ENCODE data around the gene OR51M1.
"Not testable (repeated sequence)": the region's sequence is repeated elsewhere in the genome, so short reads cannot be mapped to it uniquely, and the experiment has no call there.

The OR51M1 gene, protein sequence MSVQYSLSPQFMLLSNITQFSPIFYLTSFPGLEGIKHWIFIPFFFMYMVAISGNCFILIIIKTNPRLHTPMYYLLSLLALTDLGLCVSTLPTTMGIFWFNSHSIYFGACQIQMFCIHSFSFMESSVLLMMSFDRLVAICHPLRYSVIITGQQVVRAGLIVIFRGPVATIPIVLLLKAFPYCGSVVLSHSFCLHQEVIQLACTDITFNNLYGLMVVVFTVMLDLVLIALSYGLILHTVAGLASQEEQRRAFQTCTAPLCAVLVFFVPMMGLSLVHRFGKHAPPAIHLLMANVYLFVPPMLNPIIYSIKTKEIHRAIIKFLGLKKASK

DNA sequence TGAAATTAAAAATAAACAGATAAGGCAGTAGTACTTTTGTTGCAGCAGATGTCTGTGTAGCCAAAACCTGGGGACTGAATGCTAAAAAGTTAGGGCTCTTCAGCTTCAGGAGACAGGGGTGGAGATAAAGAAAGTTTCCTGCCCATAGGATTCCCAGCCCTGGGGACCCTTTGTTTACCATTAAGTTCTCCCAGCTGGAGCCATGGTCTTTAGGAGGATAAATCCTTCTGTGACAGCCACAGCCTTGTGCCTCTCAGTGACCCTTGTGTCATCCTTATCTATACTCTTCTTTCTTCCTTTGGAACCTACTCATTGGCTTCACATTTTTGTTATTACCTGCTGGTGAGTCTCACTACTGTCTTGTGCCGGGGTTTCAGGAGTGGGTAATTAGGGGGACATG, at the start of gene OR51M1:
TSS of gene OR51M1 (plus strand) at position 237 of the 400 bp plus-strand sequence. CDS start 5,587 bp downstream, outside the sequence.
- DNase-seq: no peak

DNA sequence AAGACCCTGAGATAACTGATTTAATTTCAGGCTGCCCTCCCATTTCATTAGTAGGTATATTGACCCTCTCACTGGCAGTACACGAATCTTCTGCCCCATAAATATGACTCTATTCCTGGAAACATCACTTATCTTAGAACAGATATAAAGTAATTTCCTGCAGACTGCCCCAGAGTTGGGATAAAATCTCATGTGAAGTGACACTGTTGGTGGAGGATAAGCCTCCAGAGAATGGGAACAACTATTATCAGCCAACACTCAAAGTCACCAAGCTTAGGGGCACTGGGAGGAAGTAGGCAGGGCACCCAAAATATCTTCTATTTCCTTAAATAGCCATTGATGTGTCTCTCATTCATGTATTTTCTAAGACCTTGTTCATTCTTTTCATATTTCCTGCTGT, 48.4 kb upstream of the OR51M1 start:
- no peak for DNase-seq

DNA sequence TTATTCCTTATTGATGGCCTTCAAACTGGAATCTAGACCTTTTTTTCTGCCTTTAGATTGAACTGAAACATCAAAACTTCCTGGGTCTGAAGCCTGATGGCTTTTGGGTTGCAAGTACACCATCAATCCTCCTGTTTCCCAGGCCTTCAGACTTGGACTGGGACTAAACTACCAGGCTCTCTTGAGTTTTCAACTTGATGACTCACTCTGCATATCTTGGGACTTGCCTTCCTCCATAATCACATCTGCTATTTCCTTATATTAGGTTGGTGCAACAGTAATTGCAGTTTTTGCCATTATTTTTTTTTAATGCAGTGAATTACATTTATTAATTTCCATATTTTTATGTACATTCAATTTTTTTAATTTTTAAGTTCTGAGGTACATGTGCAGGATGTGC, 47.3 kb upstream of the OR51M1 start:
- no peak for DNase-seq

DNA sequence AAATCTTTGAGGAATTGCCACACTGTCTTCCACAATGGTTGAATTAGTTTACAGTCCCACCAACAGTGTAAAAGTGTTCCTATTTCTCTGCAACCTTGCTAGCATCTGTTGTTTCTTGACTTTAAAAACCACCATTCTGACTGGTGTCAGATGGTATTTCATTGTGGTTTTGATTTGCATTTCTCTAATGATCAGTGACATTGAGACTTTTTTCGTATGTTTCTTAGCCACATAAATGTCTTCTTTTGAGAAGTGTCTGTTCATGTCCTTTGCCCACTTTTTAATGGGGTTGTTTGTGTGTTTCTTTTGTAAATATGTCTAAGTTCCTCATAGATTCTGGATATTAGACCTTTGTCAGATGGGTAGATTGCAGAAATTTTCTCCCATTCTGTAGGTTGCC, 46.4 kb upstream of the OR51M1 start:
- DNase-seq: not testable (repeated sequence)

DNA sequence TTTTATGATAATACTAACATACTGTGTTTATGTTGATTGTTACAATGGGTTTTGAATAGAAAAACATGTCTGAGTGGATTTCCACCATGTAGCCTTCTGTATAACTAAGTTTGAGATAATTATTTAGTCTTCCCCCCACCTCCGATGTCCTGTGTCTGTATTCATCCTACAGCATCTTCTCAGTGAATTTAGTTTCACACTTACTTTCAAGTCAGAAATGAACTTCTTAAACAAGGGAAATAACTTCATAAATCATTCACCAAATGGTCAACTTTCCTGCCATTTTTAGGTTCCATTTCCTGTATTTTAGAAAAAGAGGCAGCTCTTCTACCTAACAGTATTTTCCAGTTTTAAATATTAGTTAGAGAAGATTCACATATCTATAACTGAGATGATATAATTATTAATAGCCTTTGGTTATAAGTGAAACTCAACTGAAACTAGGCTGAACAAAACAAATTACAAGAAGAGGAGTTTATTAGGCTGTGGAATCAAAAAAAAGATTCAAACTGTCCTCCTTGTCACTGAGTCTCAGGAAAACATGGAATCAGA, 43.8 kb upstream of the OR51M1 start:
- no peak for DNase-seq

DNA sequence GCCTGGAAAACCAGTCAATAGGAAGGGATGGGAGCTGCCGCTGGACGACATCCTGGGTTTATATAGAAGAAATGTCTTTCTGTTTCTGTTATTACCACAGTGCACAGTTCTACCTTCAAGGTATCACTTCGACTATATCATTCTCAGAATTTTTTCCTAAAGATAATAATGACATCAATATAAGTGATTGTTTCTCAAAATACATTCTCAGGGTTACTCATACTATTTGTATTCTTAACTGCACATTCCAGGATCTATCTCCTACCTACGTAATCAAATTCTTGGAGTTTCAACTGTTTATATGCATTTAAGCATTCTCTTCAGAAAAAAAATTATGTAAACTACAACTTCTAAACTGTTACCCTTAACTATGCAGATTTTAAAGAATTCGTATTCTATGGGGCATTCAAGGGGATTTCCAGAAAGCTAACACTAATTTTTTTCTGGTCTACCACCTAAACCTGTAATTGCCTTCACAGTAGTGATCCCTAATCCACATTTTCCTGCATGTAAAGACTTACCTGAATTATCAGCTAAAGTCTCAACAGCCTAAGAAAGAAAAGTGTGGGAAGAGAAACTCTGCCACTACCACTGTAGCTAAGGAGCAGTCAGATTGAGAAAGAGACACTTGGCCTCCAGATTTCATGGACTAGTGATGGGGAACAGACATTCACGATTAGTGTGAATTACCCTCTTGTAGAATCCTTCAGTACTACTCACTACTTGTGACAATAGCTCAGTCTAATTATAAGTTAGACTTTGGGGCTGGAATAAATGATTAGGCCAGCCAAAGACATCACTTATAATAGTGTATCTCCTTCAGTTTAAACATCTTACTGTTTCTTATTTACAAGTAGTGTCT, 39.9 kb upstream of the OR51M1 start, which contains the start of gene OR51B5:
TSS of gene OR51B5 (minus strand) at position 51 of the 862 bp plus-strand sequence. CDS start at position 51, 0 bp downstream.
- no peak for DNase-seq

DNA sequence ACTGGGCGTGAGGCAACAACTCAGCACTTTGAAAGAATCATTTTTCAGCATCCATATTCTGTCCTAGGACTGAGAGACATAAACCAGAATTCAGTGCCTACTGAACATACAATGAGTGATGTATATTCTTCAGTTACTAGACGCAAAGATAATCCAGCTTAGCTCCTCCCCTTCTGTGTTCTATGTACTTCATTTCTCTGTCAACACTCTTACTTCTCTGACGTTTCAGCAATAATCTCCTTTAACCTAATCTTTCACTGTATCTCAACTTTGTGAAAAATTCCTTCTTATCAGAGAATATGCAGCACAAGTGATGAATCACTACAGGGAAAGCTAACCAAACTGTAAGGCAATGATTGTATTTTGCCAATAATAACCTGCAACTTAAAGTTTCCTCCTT, 37.8 kb upstream of the OR51M1 start:
- no peak for DNase-seq

DNA sequence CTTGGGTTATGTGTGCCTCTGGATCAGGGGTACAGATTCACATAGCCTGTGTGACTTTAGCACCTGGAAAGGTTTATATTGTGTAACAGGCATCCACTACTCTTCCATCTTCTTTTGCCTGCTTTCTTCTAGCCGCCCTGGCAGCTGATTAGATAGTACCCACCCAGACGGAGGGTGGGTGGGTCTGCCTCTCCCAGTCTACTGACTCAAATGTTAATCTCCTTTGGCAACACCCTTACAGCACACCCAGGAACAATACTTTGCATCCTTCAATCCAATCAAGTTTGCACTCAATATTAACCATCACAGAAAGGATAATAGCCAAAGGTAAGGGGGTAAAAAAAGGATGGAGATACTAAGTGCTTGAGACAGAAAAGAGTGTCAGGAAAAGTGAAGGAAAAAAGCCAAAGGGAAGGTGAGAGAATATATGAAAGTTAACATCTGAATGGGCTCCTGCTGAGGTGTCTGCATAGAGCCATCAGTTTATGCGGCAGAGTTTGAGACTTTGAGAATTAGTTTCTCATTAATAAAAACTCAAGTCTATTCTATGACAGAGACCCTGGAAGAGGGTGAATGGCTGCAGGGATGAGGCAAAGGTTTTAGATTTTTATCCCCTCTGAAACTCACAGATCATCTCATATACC, 34.9 kb upstream of the OR51M1 start:
- DNase-seq: no peak

DNA sequence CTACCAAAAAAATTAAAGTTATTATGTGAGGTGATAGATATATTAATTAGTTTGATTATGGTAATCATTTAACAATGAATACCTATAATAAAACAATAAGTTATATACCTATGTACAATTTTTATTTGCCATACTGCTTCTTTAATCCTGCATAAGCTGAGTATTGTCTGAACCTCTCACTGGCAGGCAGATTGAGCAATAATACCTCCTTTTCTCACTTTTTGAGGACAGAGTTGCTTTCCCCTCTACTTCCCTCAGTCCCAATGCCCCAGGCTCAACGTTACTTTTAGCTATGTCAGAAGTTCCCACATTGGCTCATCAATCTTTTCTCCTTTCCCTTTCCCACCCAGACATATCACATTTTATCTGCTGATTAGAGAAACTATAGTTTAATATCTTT, 34.1 kb upstream of the OR51M1 start:
- no peak for DNase-seq

DNA sequence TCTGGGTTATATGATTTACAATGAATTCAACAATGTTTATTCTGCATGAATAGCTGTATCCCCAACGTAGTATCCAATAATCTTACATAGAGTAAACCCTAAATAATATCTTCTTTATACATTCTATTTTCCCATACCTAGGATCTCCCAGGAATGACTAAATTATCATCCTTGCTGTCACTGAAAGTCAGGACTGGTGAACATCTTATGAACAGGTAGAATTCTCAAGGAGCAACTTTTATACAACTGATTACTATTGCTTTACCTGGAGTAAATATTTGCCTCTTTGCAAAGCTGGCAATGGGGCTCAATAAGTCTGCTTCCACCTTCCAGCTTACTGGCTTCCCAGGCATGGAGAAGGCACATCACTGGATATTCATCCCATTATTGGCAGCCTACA, 32.4 kb upstream of the OR51M1 start, which contains the start of gene OR51B6:
TSS of gene OR51B6 (plus strand) at position 301 of the 400 bp plus-strand sequence. CDS start at position 301, 0 bp downstream.
- DNase-seq: no peak

DNA sequence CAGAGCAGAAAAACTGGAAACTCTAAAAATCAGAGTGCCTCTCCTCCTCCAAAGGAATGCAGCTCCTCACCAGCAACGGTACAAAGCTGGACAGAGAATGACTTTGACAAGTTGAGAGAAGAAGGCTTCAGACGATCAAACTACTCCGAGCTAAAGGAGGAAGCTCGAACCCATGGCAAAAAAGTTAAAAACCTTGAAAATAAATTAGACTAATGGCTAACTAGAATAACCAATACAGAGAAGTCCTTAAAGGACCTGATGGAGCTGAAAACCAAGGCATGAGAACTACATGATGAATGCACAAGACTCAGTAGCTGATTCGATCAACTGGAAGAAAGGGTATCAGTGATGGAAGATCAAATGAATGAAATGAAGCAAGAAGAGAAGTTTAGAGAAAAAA, 27.6 kb upstream of the OR51M1 start:
- not testable (repeated sequence) for DNase-seq

DNA sequence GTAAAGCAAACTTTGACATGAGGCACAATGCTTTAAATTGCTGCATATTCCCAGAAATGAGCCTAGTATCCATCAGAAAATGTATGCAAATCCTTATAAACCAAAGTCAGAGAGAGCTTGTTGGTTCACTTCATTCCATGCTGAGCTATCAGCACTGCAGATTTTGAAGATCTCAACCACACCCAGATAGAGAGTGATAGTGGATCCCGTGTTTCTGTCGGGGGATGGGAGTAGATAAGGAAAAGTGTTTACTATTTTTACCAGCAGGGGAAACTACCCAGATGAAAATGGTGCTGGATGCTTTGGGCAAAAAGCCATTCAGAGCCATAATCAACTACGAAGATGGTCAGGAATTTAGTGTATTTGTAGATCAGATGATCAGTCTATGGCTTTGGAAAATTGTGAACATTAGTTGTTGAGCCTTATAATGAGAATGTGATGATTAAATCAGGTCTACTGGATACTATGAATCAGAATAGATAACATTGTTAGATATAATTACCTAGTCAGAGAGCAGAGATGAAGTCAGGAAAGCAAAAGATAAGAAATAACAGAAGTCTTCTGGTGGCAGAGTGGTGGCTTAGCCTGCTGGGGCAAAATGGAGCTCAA, 21.5 kb upstream of the OR51M1 start:
- DNase-seq: no peak

DNA sequence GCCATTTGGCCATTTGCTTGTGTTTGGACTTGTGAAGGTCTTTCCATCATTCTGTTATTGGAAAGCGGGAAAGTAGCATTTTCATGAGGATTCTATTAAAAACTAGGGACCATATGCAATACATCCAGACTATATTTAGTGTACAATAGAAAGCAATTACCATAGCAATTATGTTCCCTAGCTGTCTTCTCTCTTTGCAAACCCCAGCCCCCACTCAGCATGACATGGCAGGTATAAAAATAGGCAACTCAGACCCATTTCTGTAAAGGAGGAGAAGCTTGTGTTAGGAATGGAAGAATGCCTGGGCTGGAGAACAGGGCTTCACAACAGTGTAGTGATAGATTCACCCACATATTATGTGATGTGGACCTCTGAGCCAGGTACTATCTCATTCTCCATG, 19.9 kb upstream of the OR51M1 start:
- no peak for DNase-seq

DNA sequence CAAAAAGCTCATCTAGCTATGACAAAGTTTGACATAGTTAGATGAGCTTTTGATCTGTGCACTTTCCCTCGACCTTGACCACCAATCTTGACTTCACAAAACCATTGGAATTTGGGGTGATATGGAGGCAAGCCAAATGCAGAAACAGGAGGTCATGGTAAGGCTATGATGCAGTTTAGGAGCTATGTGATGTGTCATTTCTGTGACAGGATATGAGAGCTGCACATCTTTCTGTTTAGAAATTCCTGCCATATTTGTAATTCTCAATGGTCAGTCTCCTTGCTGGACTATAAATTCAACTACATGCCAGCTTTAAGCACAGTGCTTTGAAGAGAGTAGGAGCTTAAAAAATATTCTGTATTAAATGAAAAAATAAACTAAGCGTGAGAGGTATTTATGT, 19.4 kb upstream of the OR51M1 start:
- DNase-seq: no peak

DNA sequence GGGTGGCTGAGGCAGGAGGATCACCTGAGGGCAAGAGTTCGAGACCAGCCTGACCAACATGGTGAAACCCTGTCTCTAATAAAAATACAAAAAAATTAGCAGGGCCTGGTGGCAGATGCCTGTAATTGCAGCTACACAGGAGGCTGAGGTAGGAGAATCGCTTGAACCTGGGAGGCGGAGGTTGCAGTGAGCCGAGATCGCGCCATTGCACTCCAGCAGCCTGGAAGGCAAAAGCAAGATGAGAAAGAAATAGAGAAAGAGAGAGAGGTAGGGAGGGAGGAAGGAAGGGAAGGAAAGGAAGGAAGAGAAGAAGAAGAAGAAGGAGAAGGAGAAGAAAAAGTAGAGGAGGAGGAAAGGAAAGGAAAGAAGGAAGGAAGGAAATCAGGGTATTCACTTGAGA, 17.2 kb upstream of the OR51M1 start:
- not testable (repeated sequence) for DNase-seq

DNA sequence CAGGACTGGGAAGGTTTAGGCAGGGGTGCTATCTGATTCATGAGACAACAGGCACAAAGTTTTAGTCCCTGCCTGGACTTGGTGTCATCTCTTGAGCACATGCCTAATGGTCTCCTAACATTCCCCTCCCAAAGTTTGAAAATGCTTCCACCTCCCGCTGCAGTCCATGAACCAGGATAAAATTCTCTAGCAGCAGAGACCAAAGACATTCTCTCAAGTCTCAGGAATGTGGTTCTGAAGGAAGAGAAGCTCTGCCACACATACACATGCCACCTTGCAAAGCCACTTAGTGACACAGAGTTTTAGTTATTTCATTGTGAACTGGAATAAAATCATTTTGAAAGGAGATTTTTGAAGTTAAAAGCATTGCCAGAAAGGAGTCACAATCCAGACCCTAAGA, 16.8 kb upstream of the OR51M1 start:
- no peak for DNase-seq

DNA sequence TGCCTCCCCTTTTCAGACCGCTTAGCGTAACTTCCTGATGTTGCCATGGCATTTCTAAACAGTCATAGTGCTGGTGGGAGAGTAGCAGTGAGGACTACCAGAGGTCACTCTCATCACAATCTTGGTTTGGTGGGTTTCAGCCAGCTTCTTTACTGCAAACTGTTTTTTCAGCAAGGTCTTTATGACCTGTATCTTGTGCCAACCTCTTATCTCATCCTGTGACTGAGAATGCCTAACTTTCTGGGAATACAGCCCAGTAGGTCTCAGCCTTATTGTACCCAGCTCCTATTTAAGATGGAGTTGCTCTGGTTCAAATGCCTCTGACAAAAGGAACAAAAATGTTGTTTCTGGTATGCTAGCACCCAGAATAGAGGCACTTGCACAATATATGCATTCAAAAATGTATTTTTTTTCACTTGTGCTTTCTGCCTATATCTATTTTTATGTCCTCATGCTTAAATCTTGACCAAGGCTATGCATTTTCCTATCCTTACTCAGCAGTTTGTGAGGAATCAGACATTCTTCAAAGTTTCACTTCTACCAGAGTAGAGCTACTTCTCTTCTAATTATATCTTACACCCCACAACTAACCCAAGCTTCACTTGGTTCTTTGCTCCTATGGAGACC, 16.1 kb upstream of the OR51M1 start:
- peak; percentile 74 for DNase-seq

DNA sequence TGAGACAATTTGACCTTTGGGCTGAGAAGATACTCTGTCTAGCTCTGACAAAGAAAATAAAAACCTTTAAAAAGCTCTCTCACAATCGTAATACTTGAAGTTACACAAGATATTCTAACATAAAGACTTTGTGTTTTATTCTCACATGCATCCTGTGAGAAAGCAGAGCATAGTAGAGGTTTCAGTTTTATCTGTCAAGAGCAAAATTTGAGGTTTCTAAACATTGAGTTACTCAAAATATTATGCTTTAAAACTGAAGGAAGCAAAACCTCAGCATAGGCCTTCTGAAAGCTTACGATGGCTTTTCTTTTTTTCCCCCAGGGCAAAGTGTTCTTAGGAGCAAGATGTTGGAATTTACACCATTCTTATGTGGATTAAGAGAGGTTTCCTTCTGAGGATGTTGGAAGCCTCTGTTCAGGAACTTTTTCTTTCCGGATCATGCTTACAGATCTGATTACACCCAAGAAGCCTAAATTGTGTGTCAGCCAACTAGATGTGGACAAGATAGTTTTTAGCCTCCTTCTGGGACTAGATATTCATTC, 15.0 kb upstream of the OR51M1 start:
- DNase-seq: no peak

DNA sequence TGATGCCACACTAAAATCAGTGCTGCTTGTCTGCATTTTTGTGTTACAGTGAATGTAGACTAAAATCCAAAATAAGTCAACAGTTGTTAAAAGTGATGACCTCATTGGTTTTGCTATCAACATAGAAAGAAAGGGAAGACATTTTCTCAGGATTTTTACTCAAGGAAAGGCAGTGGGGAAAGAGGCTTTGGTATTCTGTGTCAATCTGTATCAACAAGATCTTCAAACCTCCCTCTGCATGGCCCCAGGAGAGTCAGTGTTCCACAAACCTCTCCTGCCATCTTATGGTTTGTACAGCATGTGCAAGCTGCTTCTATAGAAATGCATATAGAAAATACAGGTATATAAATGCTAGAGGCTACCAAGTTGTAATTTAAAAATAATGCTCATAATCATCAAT, 13.8 kb upstream of the OR51M1 start:
- DNase-seq: no peak

DNA sequence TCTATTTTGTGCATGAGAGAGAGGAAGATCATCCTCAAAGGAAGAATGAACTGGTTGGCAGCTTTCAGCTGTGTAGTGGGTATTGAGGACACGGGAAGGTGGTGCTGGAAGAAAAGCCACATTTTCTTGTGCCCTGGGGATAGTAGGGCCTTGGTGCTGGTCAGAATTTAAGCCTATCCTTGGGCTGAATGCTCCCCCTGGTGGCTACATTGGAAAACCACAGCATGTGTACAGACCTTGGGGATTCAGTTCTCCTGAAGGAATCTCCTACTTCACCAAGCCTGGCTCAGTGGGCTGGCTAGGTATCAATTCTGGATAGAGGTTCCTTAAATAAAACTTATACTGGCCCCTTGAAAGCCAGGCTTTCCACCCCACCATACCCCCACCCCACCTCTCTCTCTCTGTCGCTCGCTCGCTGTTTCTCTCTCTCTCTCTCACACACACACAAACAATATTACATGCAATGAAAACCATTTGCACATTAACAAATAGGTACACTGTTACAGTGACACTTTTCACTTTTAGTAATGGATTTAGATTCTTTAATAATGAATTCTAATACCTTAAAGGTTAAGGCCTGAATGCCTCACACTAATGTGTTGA, 2.8 kb upstream of the OR51M1 start:
- peak; percentile 48 for DNase-seq

DNA sequence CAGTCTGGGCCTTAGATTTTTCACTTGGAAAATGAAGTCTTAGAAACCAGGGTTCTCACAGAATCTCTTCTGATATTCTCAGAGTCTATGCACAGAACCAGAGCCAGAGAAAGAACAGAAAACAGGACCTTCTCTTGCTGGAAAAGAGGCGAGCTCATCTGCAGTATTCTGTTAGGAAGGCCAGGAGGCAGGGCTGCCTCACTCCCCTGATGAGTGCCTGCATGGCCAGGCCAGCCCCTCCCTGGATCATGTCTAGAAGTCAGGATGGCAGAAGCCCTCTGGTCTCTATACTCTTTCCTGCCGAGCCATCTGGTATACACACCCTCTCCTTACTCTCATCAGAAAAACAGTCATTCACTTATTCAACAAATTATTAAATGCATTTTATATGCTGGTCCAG, 723 bp downstream of the OR51M1 start:
- no peak for DNase-seq

DNA sequence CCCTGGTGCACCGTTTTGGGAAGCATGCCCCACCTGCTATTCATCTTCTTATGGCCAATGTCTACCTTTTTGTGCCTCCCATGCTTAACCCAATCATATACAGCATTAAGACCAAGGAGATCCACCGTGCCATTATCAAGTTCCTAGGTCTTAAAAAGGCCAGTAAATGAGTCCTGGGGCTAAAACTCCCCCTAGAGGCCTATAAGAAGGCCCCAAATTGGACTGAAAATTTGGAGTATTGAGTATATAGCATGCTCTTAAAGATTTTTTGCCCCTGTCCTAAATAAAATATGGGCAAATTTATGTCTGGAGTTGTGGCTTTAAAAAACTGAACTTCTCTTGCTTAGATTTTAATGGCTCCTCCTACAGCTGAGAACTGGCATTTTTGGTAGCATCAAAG, 6.6 kb downstream of the OR51M1 start:
- no peak for DNase-seq

Measured in MV-4-11 (cell line).